Measurements from ENCODE around the gene TTYH2.

The TTYH2 gene

GRCh38 chr17:74271281-74271680 is 57.9 kb downstream of the TTYH2 start:
- ChIA-PET CTCF (interaction anchor here (1.8 kb wide), 1 partner anchor 30 kb away, joined by 4 read pairs; no protein-coding TSS in a partner anchor), POLR2A (no interaction called here)
- no peak for TF ChIP-seq CTCF (IDR thresholded peaks at IDR 0.05; ENCODE audit: control extremely low read depth, extremely low read depth, low read depth, missing control alignments)
- DNase-seq (ENCODE audit: extremely low spot score): no peak

- TF ChIP-seq CTCF (IDR thresholded peaks at IDR 0.05; ENCODE audit: control extremely low read depth, extremely low read depth, low read depth, missing control alignments): no peak
- POLR2A ChIA-PET: no interaction called here
- CTCF ChIA-PET: interaction anchor here (1.8 kb wide), 1 partner anchor 29 kb away, joined by 4 read pairs; no protein-coding TSS in a partner anchor
- no peak for DNase-seq (ENCODE audit: extremely low spot score)
Measured at GRCh38 chr17:74271901-74272561, 58.7 kb downstream of the TTYH2 start.

- no peak for TF ChIP-seq CTCF (IDR thresholded peaks at IDR 0.05; ENCODE audit: control extremely low read depth, extremely low read depth, low read depth, missing control alignments)
- DNase-seq (ENCODE audit: extremely low spot score): no peak
- POLR2A ChIA-PET: no interaction called here
- CTCF ChIA-PET: no interaction called here
Measured at GRCh38 chr17:74272731-74273201, 59.4 kb downstream of the TTYH2 start.

- no peak for TF ChIP-seq CTCF (IDR thresholded peaks at IDR 0.05; ENCODE audit: control extremely low read depth, extremely low read depth, low read depth, missing control alignments)
- CTCF ChIA-PET: interaction anchor here (1.3 to 1.5 kb wide), 2 partner anchors 11 to 27 kb away, joined by 4 read pairs; no protein-coding TSS in a partner anchor
- DNase-seq (ENCODE audit: extremely low spot score): no peak
- POLR2A ChIA-PET: no interaction called here
Measured at GRCh38 chr17:74274060-74274708, 60.8 kb downstream of the TTYH2 start, which contains the start of gene DNAI2. TSS of gene DNAI2 (plus strand) at chr17:74274234. CDS start at chr17:74281818, 7,584 bp downstream.

- no peak for DNase-seq (ENCODE audit: extremely low spot score)
- POLR2A ChIA-PET: no interaction called here
- CTCF ChIA-PET: interaction anchor here (0.8 to 1.9 kb wide), 4 partner anchors 10 to 26 kb away, joined by 3 to 6 read pairs (median 4); no protein-coding TSS in a partner anchor
- no peak for TF ChIP-seq CTCF (IDR thresholded peaks at IDR 0.05; ENCODE audit: control extremely low read depth, extremely low read depth, low read depth, missing control alignments)
Measured at GRCh38 chr17:74274709-74275340, 61.5 kb downstream of the TTYH2 start.

GRCh38 chr17:74276051-74276476 is 62.7 kb downstream of the TTYH2 start:
- no peak for TF ChIP-seq CTCF (IDR thresholded peaks at IDR 0.05; ENCODE audit: control extremely low read depth, extremely low read depth, low read depth, missing control alignments)
- DNase-seq (ENCODE audit: extremely low spot score): no peak
- ChIA-PET CTCF (interaction anchor here (1.9 kb wide), 1 partner anchor 9 kb away, joined by 6 read pairs; no protein-coding TSS in a partner anchor), POLR2A (no interaction called here)
